ENCODE measurements around the gene LMOD2.

Gene LMOD2

DNA sequence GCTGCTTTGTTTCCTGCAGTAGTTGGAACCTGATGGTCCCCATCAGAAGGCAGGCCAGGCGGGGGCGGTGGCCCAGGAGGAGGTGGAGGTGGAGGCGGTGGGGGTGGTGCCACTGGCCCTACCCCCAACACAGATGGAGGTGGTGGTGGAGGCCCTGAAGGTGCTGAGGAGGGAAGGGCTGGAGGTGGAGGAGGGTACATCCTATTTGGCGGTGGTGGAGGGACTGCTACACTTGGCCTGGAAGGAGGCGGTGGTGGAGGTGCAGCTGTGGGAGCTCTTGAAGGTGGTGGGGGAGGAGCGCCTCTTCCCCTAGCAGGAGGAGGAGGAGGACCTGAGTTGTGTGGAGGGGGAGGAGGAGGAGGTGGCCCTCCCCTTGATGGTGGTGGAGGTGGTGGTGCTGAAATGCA, 36.8 kb downstream of the LMOD2 start:
- ChIA-PET CTCF (interaction anchor here (1.2 to 2.6 kb wide), 4 partner anchors 9 to 168 kb away, joined by 3 to 10 read pairs (median 4); no protein-coding TSS in a partner anchor), POLR2A (no interaction called here)
- Histone ChIP-seq H3K27ac (ENCODE audit: insufficient read depth in 1 of 2, low read depth in 1 of 2, low read length in 2 of 2, poor library complexity in 1 of 2, severe bottlenecking in 2 of 2) (no peak overlapping the region), H3K27me3 (replicated peaks in 2 of 5; ENCODE audit: control insufficient read depth in 4 of 5, insufficient read depth in 5 of 5, low read length in 4 of 5) (no peaks in the 10 kb centered on the region), H3K36me3 (ENCODE audit: control insufficient read depth in 4 of 4, insufficient read depth in 4 of 4, low read length in 3 of 4) (peaks cover 17 to 54% (median 25%) of the 10 kb centered on the region in 4 experiments), H3K4me3 (ENCODE audit: control insufficient read depth in 1 of 7, extremely low read depth in 1 of 7, insufficient read depth in 4 of 7, low read depth in 2 of 7, low read length in 6 of 7) (no peak overlapping the region), H3K4me1 (ENCODE audit: control extremely low read depth in 1 of 4, control insufficient read depth in 4 of 4, insufficient read depth in 4 of 4, low read length in 3 of 4) (no peaks in the 10 kb centered on the region), H3K9me3 (ENCODE audit: control extremely low read depth in 1 of 5, control insufficient read depth in 4 of 5, insufficient read depth in 2 of 5, low read depth in 1 of 5, low read length in 4 of 5) (no peaks in the 10 kb centered on the region)
- 92% methylated on average over 2 of the region's 6 CpGs for WGBS (ENCODE audit: insufficient coverage)
- no peak for DNase-seq

DNA sequence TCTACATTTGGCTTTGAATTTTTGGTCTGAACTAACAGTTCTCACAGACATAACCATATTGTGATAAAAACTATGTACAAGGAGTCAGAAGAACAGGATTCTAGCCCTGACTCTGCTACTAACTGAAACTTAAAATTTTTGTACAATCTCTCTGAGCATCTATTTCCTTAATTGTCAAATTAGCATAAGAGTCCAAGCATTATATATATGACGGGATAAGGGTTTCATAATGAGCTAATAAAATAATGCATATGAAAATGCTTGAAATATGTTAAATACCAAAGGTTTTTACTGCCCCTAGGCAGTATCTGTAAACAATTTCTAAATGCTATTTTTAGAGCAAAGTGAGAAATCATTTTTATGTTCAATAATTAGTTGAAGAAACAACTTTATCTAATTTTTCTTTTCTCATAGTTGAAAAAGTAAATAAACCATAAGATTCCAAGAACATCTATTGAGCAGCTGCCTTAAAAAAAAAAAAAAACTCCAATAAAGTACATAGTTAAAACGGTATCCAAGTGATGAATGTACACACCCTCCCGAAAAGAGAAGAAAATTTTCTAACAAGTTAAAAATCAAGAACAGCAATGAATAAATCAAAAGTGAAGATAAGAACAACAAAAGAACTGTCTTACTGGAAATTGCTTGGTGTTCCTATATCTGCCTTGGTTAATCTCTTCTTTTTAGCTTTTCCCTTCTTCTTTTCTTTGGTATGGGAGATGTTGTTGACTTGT, 40.4 kb downstream of the LMOD2 start:
- ChIA-PET CTCF (interaction anchor here (1.4 kb wide), 1 partner anchor 169 kb away, joined by 3 read pairs; no protein-coding TSS in a partner anchor), POLR2A (no interaction called here)
- Histone ChIP-seq H3K4me1 (ENCODE audit: control extremely low read depth in 1 of 4, control insufficient read depth in 4 of 4, insufficient read depth in 4 of 4, low read length in 3 of 4) (no peaks in the 10 kb centered on the region), H3K27me3 (replicated peaks in 2 of 5; ENCODE audit: control insufficient read depth in 4 of 5, insufficient read depth in 5 of 5, low read length in 4 of 5) (no peaks in the 10 kb centered on the region), H3K4me3 (ENCODE audit: control insufficient read depth in 1 of 7, extremely low read depth in 1 of 7, insufficient read depth in 4 of 7, low read depth in 2 of 7, low read length in 6 of 7) (no peak overlapping the region), H3K27ac (ENCODE audit: insufficient read depth in 1 of 2, low read depth in 1 of 2, low read length in 2 of 2, poor library complexity in 1 of 2, severe bottlenecking in 2 of 2) (no peak overlapping the region), H3K9me3 (ENCODE audit: control extremely low read depth in 1 of 5, control insufficient read depth in 4 of 5, insufficient read depth in 2 of 5, low read depth in 1 of 5, low read length in 4 of 5) (no peaks in the 10 kb centered on the region), H3K36me3 (ENCODE audit: control insufficient read depth in 4 of 4, insufficient read depth in 4 of 4, low read length in 3 of 4) (peaks cover 13 to 34% (median 20%) of the 10 kb centered on the region in 4 experiments)
- no CpG with 5 or more reads among the region's 3 CpGs for WGBS (ENCODE audit: insufficient coverage)
- DNase-seq: no peak

DNA sequence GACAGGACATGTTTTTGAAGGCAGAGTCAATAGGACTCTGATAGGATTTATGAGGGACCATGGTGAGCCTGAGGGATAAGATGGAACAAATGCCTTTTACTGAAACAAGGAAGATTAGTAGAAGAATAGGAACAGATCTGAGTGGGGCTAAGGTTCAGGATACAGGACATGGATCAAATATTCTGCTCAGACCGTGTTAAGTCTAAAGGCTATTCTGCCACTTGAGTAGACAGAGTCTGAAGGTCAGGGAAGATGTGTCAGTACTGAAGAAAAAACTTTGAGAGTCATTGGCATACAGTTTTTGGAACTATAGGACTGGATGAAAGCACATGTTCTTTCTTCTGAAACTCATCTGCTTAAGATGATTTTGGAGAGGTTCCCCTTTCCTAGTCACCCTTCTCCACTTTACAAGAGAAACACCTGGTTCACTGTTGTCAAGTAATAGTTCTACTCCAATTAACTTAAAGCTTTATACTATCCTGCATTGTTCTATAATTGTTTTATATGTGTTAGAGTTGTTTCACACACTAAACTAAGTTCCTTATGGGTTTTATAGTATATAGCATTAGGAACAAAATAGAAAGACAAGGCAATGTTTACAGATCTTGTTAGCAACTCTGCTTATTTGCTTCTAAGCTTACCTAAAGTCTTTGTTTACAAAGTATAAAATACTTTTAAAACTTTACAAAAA, 49.7 kb downstream of the LMOD2 start:
- WGBS (ENCODE audit: insufficient coverage): 100% methylated on average over 1 of the region's 1 CpG
- ChIA-PET POLR2A (no interaction called here), CTCF (interaction anchor here (1.2 kb wide), 1 partner anchor 12 kb away, joined by 4 read pairs; no protein-coding TSS in a partner anchor)
- H3K4me1 ChIP-seq (ENCODE audit: control extremely low read depth in 1 of 4, control insufficient read depth in 4 of 4, insufficient read depth in 4 of 4, low read length in 3 of 4): no peaks in the 10 kb centered on the region
- DNase-seq: no peak
- H3K4me3 ChIP-seq (ENCODE audit: control insufficient read depth in 1 of 7, extremely low read depth in 1 of 7, insufficient read depth in 4 of 7, low read depth in 2 of 7, low read length in 6 of 7): no peak overlapping the region
- H3K27ac ChIP-seq (ENCODE audit: insufficient read depth in 1 of 2, low read depth in 1 of 2, low read length in 2 of 2, poor library complexity in 1 of 2, severe bottlenecking in 2 of 2): no peak overlapping the region
- H3K36me3 ChIP-seq (ENCODE audit: control insufficient read depth in 4 of 4, insufficient read depth in 4 of 4, low read length in 3 of 4): peaks cover 8 to 35% (median 18%) of the 10 kb centered on the region in 4 experiments
- H3K9me3 ChIP-seq (ENCODE audit: control extremely low read depth in 1 of 5, control insufficient read depth in 4 of 5, insufficient read depth in 2 of 5, low read depth in 1 of 5, low read length in 4 of 5): no peaks in the 10 kb centered on the region
- no peaks in the 10 kb centered on the region for H3K27me3 ChIP-seq (replicated peaks in 2 of 5; ENCODE audit: control insufficient read depth in 4 of 5, insufficient read depth in 5 of 5, low read length in 4 of 5)

DNA sequence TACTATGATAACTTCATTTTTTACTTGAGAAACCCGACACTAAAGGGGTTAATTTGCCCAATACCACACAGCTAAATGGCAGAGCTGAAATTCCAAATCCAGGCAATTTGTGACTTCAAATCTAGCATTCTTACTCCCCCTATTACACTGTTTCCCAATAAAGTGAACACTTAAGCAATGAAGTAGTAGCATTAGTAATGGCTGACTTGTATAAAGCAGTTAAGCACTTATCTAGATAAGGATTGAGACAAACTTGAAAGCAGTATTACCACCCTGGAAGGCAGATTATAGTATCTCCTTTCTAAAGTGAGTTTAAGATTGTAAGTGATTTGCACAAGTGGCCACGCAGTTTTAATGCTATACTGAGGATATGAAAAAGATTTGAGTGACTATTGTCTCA, 53.9 kb downstream of the LMOD2 start:
- Histone ChIP-seq H3K9me3 (ENCODE audit: control extremely low read depth in 1 of 5, control insufficient read depth in 4 of 5, insufficient read depth in 2 of 5, low read depth in 1 of 5, low read length in 4 of 5) (no peaks in the 10 kb centered on the region), H3K36me3 (ENCODE audit: control insufficient read depth in 4 of 4, insufficient read depth in 4 of 4, low read length in 3 of 4) (peaks cover 8 to 27% (median 16%) of the 10 kb centered on the region in 4 experiments), H3K4me3 (ENCODE audit: control insufficient read depth in 1 of 7, extremely low read depth in 1 of 7, insufficient read depth in 4 of 7, low read depth in 2 of 7, low read length in 6 of 7) (no peak overlapping the region), H3K27ac (ENCODE audit: insufficient read depth in 1 of 2, low read depth in 1 of 2, low read length in 2 of 2, poor library complexity in 1 of 2, severe bottlenecking in 2 of 2) (no peak overlapping the region), H3K27me3 (replicated peaks in 2 of 5; ENCODE audit: control insufficient read depth in 4 of 5, insufficient read depth in 5 of 5, low read length in 4 of 5) (no peaks in the 10 kb centered on the region), H3K4me1 (ENCODE audit: control extremely low read depth in 1 of 4, control insufficient read depth in 4 of 4, insufficient read depth in 4 of 4, low read length in 3 of 4) (peaks cover 0 to 20% (median 8%) of the 10 kb centered on the region in 4 experiments)
- no peak for DNase-seq
- WGBS (ENCODE audit: insufficient coverage): 100% methylated on average over 1 of the region's 2 CpGs
- ChIA-PET POLR2A (no interaction called here), CTCF (interaction anchor here (2.2 kb wide), 1 partner anchor 39 kb away, joined by 7 read pairs; the partner anchor contains the start of gene WASL)

DNA sequence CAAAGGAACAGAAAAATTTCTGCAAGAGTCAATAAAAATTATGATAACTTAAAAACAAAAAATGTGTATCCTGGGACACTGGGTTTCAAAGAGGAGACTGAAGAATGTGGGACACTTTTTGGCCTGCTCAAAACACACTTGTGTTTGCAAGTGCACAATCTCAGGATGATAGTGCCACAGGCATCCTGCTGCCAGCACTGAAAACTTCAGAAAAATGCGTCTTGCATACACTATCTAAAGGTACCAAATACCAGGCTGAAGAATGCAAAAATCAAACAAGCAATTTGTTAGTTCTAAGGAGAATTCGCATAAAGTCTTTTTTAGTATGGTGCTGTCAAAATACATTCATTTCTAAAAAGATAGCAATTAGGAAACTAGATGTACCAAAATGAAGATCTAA, 55.0 kb downstream of the LMOD2 start:
- POLR2A ChIA-PET: no interaction called here
- no peaks in the 10 kb centered on the region for H3K27me3 ChIP-seq (replicated peaks in 2 of 5; ENCODE audit: control insufficient read depth in 4 of 5, insufficient read depth in 5 of 5, low read length in 4 of 5)
- H3K4me1 ChIP-seq (ENCODE audit: control extremely low read depth in 1 of 4, control insufficient read depth in 4 of 4, insufficient read depth in 4 of 4, low read length in 3 of 4): peaks cover 0 to 22% (median 11%) of the 10 kb centered on the region in 4 experiments
- H3K4me3 ChIP-seq (ENCODE audit: control insufficient read depth in 1 of 7, extremely low read depth in 1 of 7, insufficient read depth in 4 of 7, low read depth in 2 of 7, low read length in 6 of 7): no peak overlapping the region
- H3K27ac ChIP-seq (ENCODE audit: insufficient read depth in 1 of 2, low read depth in 1 of 2, low read length in 2 of 2, poor library complexity in 1 of 2, severe bottlenecking in 2 of 2): no peak overlapping the region
- H3K36me3 ChIP-seq (ENCODE audit: control insufficient read depth in 4 of 4, insufficient read depth in 4 of 4, low read length in 3 of 4): peaks cover 5 to 22% (median 10%) of the 10 kb centered on the region in 4 experiments
- WGBS (ENCODE audit: insufficient coverage): no CpG with 5 or more reads among the region's 2 CpGs
- DNase-seq: no peak
- no peaks in the 10 kb centered on the region for H3K9me3 ChIP-seq (ENCODE audit: control extremely low read depth in 1 of 5, control insufficient read depth in 4 of 5, insufficient read depth in 2 of 5, low read depth in 1 of 5, low read length in 4 of 5)
- CTCF ChIA-PET: no interaction called here

DNA sequence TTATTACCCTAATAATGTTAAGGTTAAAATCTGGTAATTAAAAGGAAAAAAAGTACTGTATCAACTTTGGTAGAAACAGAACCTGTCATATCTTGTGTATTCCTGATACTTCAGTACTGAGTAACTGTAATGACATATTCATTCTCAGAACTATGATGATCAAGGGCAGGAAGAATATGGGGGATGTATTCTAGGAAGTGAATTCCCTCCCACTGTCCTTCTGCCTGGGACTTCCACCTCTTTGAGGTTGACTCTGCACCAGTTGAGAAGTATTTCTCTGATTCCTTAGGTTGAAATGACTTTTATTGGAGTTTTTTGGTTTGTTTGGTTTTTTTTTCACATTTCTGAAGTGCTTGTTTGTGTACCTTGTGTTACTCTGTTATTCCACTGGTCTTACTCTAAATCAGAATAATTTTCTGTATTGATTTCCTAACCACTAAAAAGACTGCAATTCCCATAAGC, 56.2 kb downstream of the LMOD2 start:
- Histone ChIP-seq H3K9me3 (ENCODE audit: control extremely low read depth in 1 of 5, control insufficient read depth in 4 of 5, insufficient read depth in 2 of 5, low read depth in 1 of 5, low read length in 4 of 5) (no peaks in the 10 kb centered on the region), H3K36me3 (ENCODE audit: control insufficient read depth in 4 of 4, insufficient read depth in 4 of 4, low read length in 3 of 4) (peaks cover 2 to 13% (median 10%) of the 10 kb centered on the region in 4 experiments), H3K27ac (ENCODE audit: insufficient read depth in 1 of 2, low read depth in 1 of 2, low read length in 2 of 2, poor library complexity in 1 of 2, severe bottlenecking in 2 of 2) (no peak overlapping the region), H3K27me3 (replicated peaks in 2 of 5; ENCODE audit: control insufficient read depth in 4 of 5, insufficient read depth in 5 of 5, low read length in 4 of 5) (no peaks in the 10 kb centered on the region), H3K4me3 (ENCODE audit: control insufficient read depth in 1 of 7, extremely low read depth in 1 of 7, insufficient read depth in 4 of 7, low read depth in 2 of 7, low read length in 6 of 7) (no peak overlapping the region), H3K4me1 (ENCODE audit: control extremely low read depth in 1 of 4, control insufficient read depth in 4 of 4, insufficient read depth in 4 of 4, low read length in 3 of 4) (peaks cover 0 to 22% (median 11%) of the 10 kb centered on the region in 4 experiments)
- ChIA-PET CTCF (no interaction called here), POLR2A (no interaction called here)
- no peak for DNase-seq

DNA sequence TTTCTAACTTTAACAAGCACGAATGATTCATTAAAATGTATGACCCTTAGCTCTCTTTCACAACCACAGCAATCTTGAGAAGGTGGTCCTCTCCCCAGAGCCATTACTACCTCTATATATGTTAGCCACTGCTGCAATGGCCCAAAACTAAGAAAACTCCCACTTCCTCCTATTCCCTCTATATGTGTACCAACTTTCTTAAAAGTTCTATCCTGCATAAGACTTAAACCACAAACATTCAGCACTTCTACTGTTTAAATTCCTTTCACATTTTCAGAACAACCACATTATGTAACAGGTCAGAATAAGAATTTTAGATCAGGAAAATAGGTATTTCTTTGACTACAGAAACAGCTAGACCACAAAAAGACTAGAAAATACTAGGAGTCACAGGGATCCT, 57.0 kb downstream of the LMOD2 start:
- Histone ChIP-seq H3K27ac (ENCODE audit: insufficient read depth in 1 of 2, low read depth in 1 of 2, low read length in 2 of 2, poor library complexity in 1 of 2, severe bottlenecking in 2 of 2) (no peak overlapping the region), H3K4me1 (ENCODE audit: control extremely low read depth in 1 of 4, control insufficient read depth in 4 of 4, insufficient read depth in 4 of 4, low read length in 3 of 4) (peaks cover 0 to 22% (median 11%) of the 10 kb centered on the region in 4 experiments), H3K36me3 (ENCODE audit: control insufficient read depth in 4 of 4, insufficient read depth in 4 of 4, low read length in 3 of 4) (peaks cover 2 to 6% (median 5%) of the 10 kb centered on the region in 4 experiments), H3K9me3 (ENCODE audit: control extremely low read depth in 1 of 5, control insufficient read depth in 4 of 5, insufficient read depth in 2 of 5, low read depth in 1 of 5, low read length in 4 of 5) (no peaks in the 10 kb centered on the region), H3K27me3 (replicated peaks in 2 of 5; ENCODE audit: control insufficient read depth in 4 of 5, insufficient read depth in 5 of 5, low read length in 4 of 5) (no peaks in the 10 kb centered on the region), H3K4me3 (ENCODE audit: control insufficient read depth in 1 of 7, extremely low read depth in 1 of 7, insufficient read depth in 4 of 7, low read depth in 2 of 7, low read length in 6 of 7) (no peak overlapping the region)
- WGBS (ENCODE audit: insufficient coverage): no CpG with 5 or more reads among the region's 1 CpG
- ChIA-PET POLR2A (no interaction called here), CTCF (no interaction called here)
- DNase-seq: peak in 1 of 3 donors; percentile 13
